DOHH2 (cell line): Measurements from ENCODE around the gene CRIP3.

Experiments used
- H3F3A ChIP-seq: fragments of 200-600 bp; sonication (generic), shearing (Covaris generic); 2 replicates; pipeline ENCODE4 v1.6.0; 2016; ENCODE audit warnings: antibody characterized with exemption, mild to moderate bottlenecking; ENCODE audit not compliant: control insufficient read depth, insufficient read depth
- H3K27ac ChIP-seq: fragments of 200-600 bp; sonication (generic); 2 replicates; pipeline ENCODE4 v1.5.1; 2014; ENCODE audit warnings: low read depth, mild to moderate bottlenecking, low read length, moderate library complexity
- H3K27me3 ChIP-seq: fragments of 200-600 bp; sonication (generic); 2 replicates; pipeline ENCODE4 v1.6.1; 2014; ENCODE audit warnings: mild to moderate bottlenecking, low read length, mixed read lengths; ENCODE audit not compliant: control insufficient read depth
- H3K36me3 ChIP-seq: fragments of 200-600 bp; sonication (generic); 2 replicates; pipeline ENCODE4 v1.6.1; 2014; ENCODE audit warnings: mild to moderate bottlenecking, low read length, moderate library complexity, mixed read lengths; ENCODE audit not compliant: control insufficient read depth
- H3K4me1 ChIP-seq: fragments of 200-600 bp; sonication (generic); 2 replicates; pipeline ENCODE4 v1.6.1; 2014; ENCODE audit warnings: mild to moderate bottlenecking, low read length, mixed read lengths; ENCODE audit not compliant: control insufficient read depth
- H3K4me2 ChIP-seq: fragments of 200-600 bp; sonication (generic); 2 replicates; pipeline ENCODE4 v1.6.0; 2014; ENCODE audit warnings: mild to moderate bottlenecking, low read length, moderate library complexity
- H3K4me3 ChIP-seq: fragments of 200-600 bp; sonication (generic); 2 replicates; pipeline ENCODE4 v1.5.1; 2014; ENCODE audit warnings: mild to moderate bottlenecking, low read length, mixed read lengths
- H3K79me2 ChIP-seq: fragments of 200-600 bp; sonication (generic); 2 replicates; pipeline ENCODE4 v1.6.1; 2014; ENCODE audit warnings: mild to moderate bottlenecking, low read length, mixed read lengths; ENCODE audit not compliant: control insufficient read depth
- H3K9me2 ChIP-seq: fragments of 200-600 bp; sonication (generic); replicated peaks from 2 replicates; pipeline ENCODE4 v1.6.1; 2014; ENCODE audit warnings: mild to moderate bottlenecking, low read length, mixed read lengths; ENCODE audit not compliant: control insufficient read depth
- H3K9me3 ChIP-seq: fragments of 200-600 bp; sonication (generic); 2 replicates; pipeline ENCODE4 v1.6.1; 2014; ENCODE audit warnings: antibody characterized with exemption, low read length, mixed read lengths; ENCODE audit not compliant: control insufficient read depth, insufficient read depth
- H4K20me1 ChIP-seq: fragments of 200-600 bp; sonication (generic); 2 replicates; pipeline ENCODE4 v1.6.0; 2014; ENCODE audit warnings: low read depth, mild to moderate bottlenecking, antibody characterized with exemption, low read length, moderate library complexity; ENCODE audit not compliant: control insufficient read depth, insufficient read depth
- CTCF ChIP-seq: fragments of 200-600 bp; sonication (generic); IDR thresholded peaks from one replicate; pipeline ENCODE4 v1.5.1; 2014; ENCODE audit warnings: antibody characterized with exemption, mild to moderate bottlenecking, low read depth, low read length; ENCODE audit not compliant: poor library complexity, severe bottlenecking
- EZH2phosphoT487 ChIP-seq: fragments of 200-600 bp; sonication (generic); IDR thresholded peaks from 2 replicates; pipeline ENCODE4 v1.6.1; 2017; ENCODE audit warnings: borderline replicate concordance, mild to moderate bottlenecking, antibody characterized with exemption, low read length, moderate library complexity, mixed read lengths

CRIP3 gene

GRCh38 chr6:43293698-43294097 is 14.9 kb downstream of the CRIP3 start:
- TF ChIP-seq CTCF (no peak), EZH2phosphoT487 (no peak)
- Histone ChIP-seq H3K36me3 (no peaks in the 10 kb centered on the region), H3K4me1 (no peaks in the 10 kb centered on the region), H3K4me2 (no peak overlapping the region), H3K27ac (no peak overlapping the region), H4K20me1 (no peaks in the 10 kb centered on the region), H3K9me3 (no peaks in the 10 kb centered on the region), H3K79me2 (no peaks in the 10 kb centered on the region), H3K4me3 (no peak overlapping the region), H3K9me2 (no peaks in the 10 kb centered on the region), H3K27me3 (no peaks in the 10 kb centered on the region), H3F3A (no peaks in the 10 kb centered on the region)

GRCh38 chr6:43292763-43293318 is 15.8 kb downstream of the CRIP3 start:
- Histone ChIP-seq H3K4me1 (no peaks in the 10 kb centered on the region), H3K36me3 (no peaks in the 10 kb centered on the region), H3K79me2 (no peaks in the 10 kb centered on the region), H3K4me3 (no peak overlapping the region), H3K27me3 (no peaks in the 10 kb centered on the region), H3K4me2 (no peak overlapping the region), H3F3A (no peaks in the 10 kb centered on the region), H3K9me2 (no peaks in the 10 kb centered on the region), H3K27ac (no peak overlapping the region), H3K9me3 (no peaks in the 10 kb centered on the region), H4K20me1 (no peaks in the 10 kb centered on the region)
- TF ChIP-seq EZH2phosphoT487 = no peak
- TF ChIP-seq CTCF = no peak

GRCh38 chr6:43292341-43292740 is 16.3 kb downstream of the CRIP3 start:
- no peaks in the 10 kb centered on the region for H4K20me1 ChIP-seq
- no peaks in the 10 kb centered on the region for H3K36me3 ChIP-seq
- H3K4me1 ChIP-seq = peaks cover 3% of the 10 kb centered on the region; the same call in 1 of the 2 replicates
- no peaks in the 10 kb centered on the region for H3K9me2 ChIP-seq
- H3F3A ChIP-seq = no peaks in the 10 kb centered on the region
- no peak for TF ChIP-seq EZH2phosphoT487
- TF ChIP-seq CTCF = no peak
- no peaks in the 10 kb centered on the region for H3K79me2 ChIP-seq
- H3K4me3 ChIP-seq = no peak overlapping the region
- H3K4me2 ChIP-seq = no peak overlapping the region
- H3K27ac ChIP-seq = no peak overlapping the region
- H3K9me3 ChIP-seq = no peaks in the 10 kb centered on the region
- no peaks in the 10 kb centered on the region for H3K27me3 ChIP-seq
